H1 (cell line): ENCODE measurements around the gene IQSEC3. TPM values are rescaled to one million over a fixed set of nuclear protein-coding genes. Genes with fewer than 3 reads are reported as not detected.

ENCODE experiments used
- CTCF ChIA-PET: fragments of 300-600 bp; sonication (Branson Sonifier 250); formaldehyde crosslinking; loops from one replicate; lab custom pipeline; 2021; ENCODE audit not compliant: partially characterized antibody; lab: Charles Lee
- POLR2A ChIA-PET: fragments of 300-600 bp; sonication (Branson Sonifier 250); formaldehyde crosslinking; loops from one replicate; lab custom pipeline; 2021; ENCODE audit warnings: inconsistent platforms; ENCODE audit not compliant: partially characterized antibody; lab: Charles Lee
- DNase-seq, 2 experiments: peaks; one replicate each; pipeline versions ENCODE4 v3.0.0 to v3.0.0-alpha.2; 2010 to 2022; ENCODE audit warnings: low spot score in 2 of 2, low read depth in 1 of 2, mixed read lengths in 1 of 2
- FAIRE-seq: peaks from 2 replicates; lab custom pipeline; 2011; peaks lifted over from hg19 to GRCh38; lab: Jason Lieb, UNC
- H2AFZ ChIP-seq: 2 replicates; pipeline ENCODE4 v1.8.1; 2012; ENCODE audit warnings: low read length, inconsistent platforms
- H2AK5ac ChIP-seq: 2 replicates; pipeline ENCODE4 v1.6.1; 2013; ENCODE audit warnings: low read depth, low read length
- H2BK120ac ChIP-seq: replicated peaks from 2 replicates; pipeline ENCODE3; 2013; ENCODE audit warnings: low read depth, low read length, inconsistent platforms
- H2BK12ac ChIP-seq: 2 replicates; pipeline ENCODE4 v1.6.1; 2013; ENCODE audit warnings: low read depth, low read length
- H2BK15ac ChIP-seq: 2 replicates; pipeline ENCODE4 v1.6.1; 2013; ENCODE audit warnings: low read length
- H2BK20ac ChIP-seq: 2 replicates; pipeline ENCODE4 v1.6.1; 2013; ENCODE audit warnings: low read length
- H2BK5ac ChIP-seq: 2 replicates; pipeline ENCODE4 v1.6.1; 2013; ENCODE audit warnings: low read depth, low read length
- H3K14ac ChIP-seq: 2 replicates; pipeline ENCODE4 v1.6.1; 2013; ENCODE audit warnings: inconsistent platforms; ENCODE audit not compliant: insufficient read length
- H3K18ac ChIP-seq: 2 replicates; pipeline ENCODE4 v1.6.1; 2013; ENCODE audit warnings: low read length; ENCODE audit errors: extremely low read depth
- H3K23ac ChIP-seq: 2 replicates; pipeline ENCODE4 v1.6.1; 2013; ENCODE audit warnings: inconsistent platforms; ENCODE audit not compliant: insufficient read length
- H3K23me2 ChIP-seq: 2 replicates; pipeline ENCODE4 v1.6.1; 2013; ENCODE audit warnings: low read depth, low read length
- H3K27ac ChIP-seq: 2 replicates; pipeline ENCODE4 v1.6.1; 2011; ENCODE audit warnings: low read depth, low read length, inconsistent platforms
- H3K27me3 ChIP-seq, 4 experiments: replicated peaks in 1 of 4; 1 replicate in 1 of 4; 2 replicates in 3 of 4; pipeline versions ENCODE4 v1.6.1 to v1.8.1; 2011 to 2013; ENCODE audit warnings: low read length in 3 of 4, mild to moderate bottlenecking in 3 of 4, inconsistent platforms in 2 of 4, mixed read lengths in 2 of 4, moderate library complexity in 1 of 4; ENCODE audit not compliant: control insufficient read depth in 3 of 4, insufficient read depth in 3 of 4; ENCODE audit errors: extremely low read depth in 1 of 4
- H3K36me3 ChIP-seq, 4 experiments: 2 replicates each; pipeline versions ENCODE4 v1.6.1 to v1.8.1; 2011 to 2013; ENCODE audit warnings: mild to moderate bottlenecking in 4 of 4, low read length in 3 of 4, moderate library complexity in 2 of 4, control low read depth in 1 of 4, inconsistent platforms in 1 of 4; ENCODE audit not compliant: insufficient read depth in 4 of 4, control insufficient read depth in 2 of 4
- H3K4ac ChIP-seq: replicated peaks from 2 replicates; pipeline ENCODE3; 2013; ENCODE audit warnings: low read length, low read depth, mixed read lengths, inconsistent platforms; ENCODE audit not compliant: insufficient read length
- H3K4me1 ChIP-seq, 4 experiments: replicated peaks in 1 of 4; 1 replicate in 1 of 4; 2 replicates in 3 of 4; pipeline versions ENCODE4 v1.6.1 to v1.8.1; 2011 to 2013; ENCODE audit warnings: low read length in 3 of 4, inconsistent platforms in 2 of 4, mixed read lengths in 1 of 4; ENCODE audit not compliant: insufficient read depth in 4 of 4, control insufficient read depth in 3 of 4
- H3K4me2 ChIP-seq, 2 experiments: 2 replicates each; pipeline versions ENCODE4 v1.6.1 to v1.8.1; 2011 to 2013; ENCODE audit warnings: low read depth in 2 of 2, low read length in 2 of 2, control low read depth in 1 of 2, inconsistent platforms in 1 of 2, mild to moderate bottlenecking in 1 of 2; ENCODE audit not compliant: insufficient read depth in 1 of 2
- H3K4me3 ChIP-seq, 4 experiments: fragments of 200-600, 300-600 bp in 1 of 4; sonication (generic), shearing (Covaris generic), sonication (Bioruptor Twin) in 1 of 4; 2 replicates each; pipeline versions ENCODE4 v1.5.1 to v1.8.1; 2011 to 2016; ENCODE audit warnings: low read length in 4 of 4, low read depth in 3 of 4, control low read depth in 2 of 4, inconsistent platforms in 2 of 4, mild to moderate bottlenecking in 2 of 4, mixed read lengths in 1 of 4, moderate library complexity in 1 of 4; ENCODE audit not compliant: insufficient read depth in 2 of 4; ENCODE audit errors: extremely low read depth in 1 of 4
- H3K56ac ChIP-seq: replicated peaks from 2 replicates; pipeline ENCODE3; 2013; ENCODE audit warnings: low read depth, mild to moderate bottlenecking, mixed read lengths, low read length, inconsistent platforms; ENCODE audit not compliant: insufficient read length
- H3K79me1 ChIP-seq: 2 replicates; pipeline ENCODE4 v1.6.1; 2013; ENCODE audit warnings: low read depth, low read length, control low read depth
- H3K79me2 ChIP-seq, 2 experiments: 2 replicates each; pipeline versions ENCODE4 v1.6.1 to v1.8.1; 2012 to 2013; ENCODE audit warnings: low read length in 2 of 2, mild to moderate bottlenecking in 2 of 2, inconsistent platforms in 1 of 2; ENCODE audit not compliant: insufficient read depth in 2 of 2, control insufficient read depth in 1 of 2
- H3K9ac ChIP-seq, 4 experiments: replicated peaks in 1 of 4; 1 replicate in 1 of 4; 2 replicates in 3 of 4; pipeline versions ENCODE4 v1.6.1 to v1.8.1; 2011 to 2013; ENCODE audit warnings: low read depth in 3 of 4, low read length in 3 of 4, control low read depth in 2 of 4, mild to moderate bottlenecking in 2 of 4, moderate library complexity in 2 of 4, inconsistent platforms in 1 of 4; ENCODE audit errors: extremely low read depth in 1 of 4
- H3K9me3 ChIP-seq, 2 experiments: 2 replicates each; pipeline versions ENCODE4 v1.6.1 to v1.8.1; 2012 to 2013; ENCODE audit warnings: mild to moderate bottlenecking in 2 of 2, moderate library complexity in 2 of 2, control low read depth in 1 of 2, inconsistent platforms in 1 of 2, low read depth in 1 of 2, low read length in 1 of 2, mixed read lengths in 1 of 2; ENCODE audit not compliant: insufficient read depth in 2 of 2
- H4K20me1 ChIP-seq, 2 experiments: replicated peaks in 1 of 2; 2 replicates each; pipeline versions ENCODE3 to v1.8.1; 2011 to 2013; ENCODE audit warnings: inconsistent platforms in 2 of 2, low read length in 2 of 2, mild to moderate bottlenecking in 1 of 2; ENCODE audit not compliant: insufficient read depth in 2 of 2, control insufficient read depth in 1 of 2
- H4K5ac ChIP-seq: 2 replicates; pipeline ENCODE4 v1.6.1; 2013; ENCODE audit warnings: low read length, low read depth, mixed read lengths, inconsistent platforms; ENCODE audit not compliant: insufficient read length
- H4K8ac ChIP-seq: 2 replicates; pipeline ENCODE4 v1.8.0; 2013; ENCODE audit warnings: mild to moderate bottlenecking, moderate library complexity, low read length, inconsistent platforms; ENCODE audit not compliant: insufficient read depth; ENCODE audit errors: extremely low read depth
- H4K91ac ChIP-seq: replicated peaks from 2 replicates; pipeline ENCODE3; 2013; ENCODE audit warnings: low read length, mixed read lengths, inconsistent platforms; ENCODE audit not compliant: insufficient read length
- ATF2 ChIP-seq: IDR thresholded peaks from 2 replicates; pipeline ENCODE4 v1.6.1; 2012; ENCODE audit warnings: low read length, inconsistent platforms
- BRCA1 ChIP-seq: IDR thresholded peaks from 2 replicates; pipeline ENCODE4 v1.6.1; 2012; ENCODE audit warnings: low read depth, low read length, improper control_type of control experiment
- CBX5 ChIP-seq: fragments of 300-800, 300-1000 bp; sonication (generic); IDR thresholded peaks from 2 replicates; pipeline ENCODE4 v1.7.1; 2016; ENCODE audit warnings: antibody characterized with exemption, low read length, low read depth
- EP300 ChIP-seq, 2 experiments: IDR thresholded peaks; 1 replicate in 1 of 2; 2 replicates in 1 of 2; pipeline ENCODE4 v1.6.1; 2011 to 2012; ENCODE audit warnings: low read depth in 2 of 2, low read length in 2 of 2, mild to moderate bottlenecking in 2 of 2, borderline replicate concordance in 1 of 2, inconsistent platforms in 1 of 2, moderate library complexity in 1 of 2
- GABPA ChIP-seq: IDR thresholded peaks from 2 replicates; pipeline ENCODE4 v1.6.1; 2011; ENCODE audit warnings: mild to moderate bottlenecking, low read length, moderate library complexity, borderline replicate concordance; ENCODE audit not compliant: insufficient read depth
- MAFK ChIP-seq: IDR thresholded peaks from 2 replicates; pipeline ENCODE4 v1.6.1; 2012; ENCODE audit warnings: low read depth, mild to moderate bottlenecking, improper control_type of control experiment, low read length
- NANOG ChIP-seq: IDR thresholded peaks from 2 replicates; pipeline ENCODE4 v1.6.1; 2011; ENCODE audit warnings: low read length, low read depth, mild to moderate bottlenecking, inconsistent platforms; ENCODE audit not compliant: insufficient read depth, poor library complexity, severe bottlenecking
- NRF1 ChIP-seq: IDR thresholded peaks from 2 replicates; pipeline ENCODE4 v1.6.1; 2011; ENCODE audit warnings: mild to moderate bottlenecking, low read depth, low read length, improper control_type of control experiment
- PHF8 ChIP-seq: fragments of 200-600 bp; sonication (generic); conservative IDR thresholded peaks from 2 replicates; pipeline ENCODE4 v1.7.1; 2012; ENCODE audit warnings: low read depth, mild to moderate bottlenecking, inconsistent platforms, low read length, moderate library complexity
- RFX5 ChIP-seq: IDR thresholded peaks from 2 replicates; pipeline ENCODE4 v1.6.1; 2011; ENCODE audit warnings: low read depth, low read length, improper control_type of control experiment, borderline replicate concordance
- SIRT6 ChIP-seq: IDR thresholded peaks from one replicate; pipeline ENCODE4 v1.7.1; 2012; ENCODE audit warnings: low read length, inconsistent platforms
- TAF7 ChIP-seq: optimal IDR thresholded peaks from 2 replicates; pipeline ENCODE3; 2011; ENCODE audit warnings: low read depth, mild to moderate bottlenecking, inconsistent platforms, low read length, moderate library complexity, borderline replicate concordance
- WGBS, 2 experiments: shearing (Covaris generic) in 1 of 2; methylation state at CpG; one replicate each; pipeline versions ENCODE4 v1.1.6 to v1.1.7; 2013 to 2015; ENCODE audit warnings: low lambda C conversion rate in 2 of 2, mixed read lengths in 2 of 2, inconsistent platforms in 1 of 2, low coverage in 1 of 2, missing lambda C conversion rate in 1 of 2; ENCODE audit not compliant: insufficient replicate concordance in 2 of 2, insufficient coverage in 1 of 2, insufficient read length in 1 of 2; ENCODE audit errors: extremely low coverage in 1 of 2, missing lambda C conversion rate in 1 of 2; 5-methylcytosine and 5-hydroxymethylcytosine counted together
- polyA plus RNA-seq, 7 experiments: library from polyadenylated mRNA; depleted of rRNA in 3 of 7; stranded (reverse) in 5 of 7; unstranded in 2 of 7; fragments of >200 nt in 5 of 7; fragments of 200-250 nt in 2 of 7; gene quantifications; 1 replicate in 5 of 7; 2 replicates in 1 of 7; 4 replicates in 1 of 7; pipeline versions ENCODE4 v1.2.1 to v1.2.3, GENCODE V29; 2011 to 2013; ENCODE audit warnings: missing spikeins in 2 of 7, mixed read lengths in 2 of 7
- total RNA-seq: library from RNA; stranded (reverse); fragmentation: NEBNext Ultra II Directional; extraction: Animal tissue kit (Norgen Biotek cat#: 25700); gene quantifications from 2 replicates; pipeline ENCODE4 v1.2.1, GENCODE V29; 2021

IQSEC3 gene
- total and polyA plus RNA-seq, 2 of the 8 experiments (the other 6 are each of a cell fraction or from before 2014, with no cell fraction given): 1.2 to 3.1 TPM

GRCh38 chr12:174596-174995 is 108.0 kb downstream of the IQSEC3 start:
- Histone ChIP-seq H2BK5ac (no peak overlapping the region), H4K5ac (no peak overlapping the region), H4K8ac (no peak overlapping the region), H3K27me3 (no peaks in the 10 kb centered on the region; a peak in 2 of 7 replicates), H3K4me3 (no peak overlapping the region), H3K4ac (no peak overlapping the region), H3K56ac (no peak overlapping the region), H3K79me2 (no peaks in the 10 kb centered on the region), H3K23ac (no peak overlapping the region), H3K14ac (no peak overlapping the region), H3K36me3 (no peaks in the 10 kb centered on the region), H2AK5ac (no peak overlapping the region), H2BK120ac (no peak overlapping the region), H3K4me2 (no peak overlapping the region), H2BK12ac (no peak overlapping the region), H3K4me1 (peaks cover 0 to 24% (median 17%) of the 10 kb centered on the region in 4 experiments; a peak in 6 of 7 replicates), H3K27ac (no peak overlapping the region), H3K9ac (no peak overlapping the region), H4K20me1 (no peaks in the 10 kb centered on the region), H2BK15ac (no peak overlapping the region), H3K23me2 (no peaks in the 10 kb centered on the region), H2BK20ac (no peak overlapping the region), H3K9me3 (no peaks in the 10 kb centered on the region), H3K79me1 (no peaks in the 10 kb centered on the region), H3K18ac (no peak overlapping the region), H2AFZ (no peak overlapping the region), H4K91ac (no peak overlapping the region)
- DNase-seq: no peak
- WGBS, 2 experiments: 86% methylated on average over 1 of the region's 23 CpGs; no CpG with 5 or more reads in 1 of the 2 experiments
- ChIA-PET CTCF (interaction anchor here (1.0 to 6.6 kb wide), 5 partner anchors 13 to 65 kb away, joined by 3 to 63 read pairs (median 6); no protein-coding TSS in a partner anchor), POLR2A (interaction anchor here (1.0 to 1.7 kb wide), 3 partner anchors 11 to 65 kb away, joined by 3 to 4 read pairs (median 4); no protein-coding TSS in a partner anchor)
- no peak for FAIRE-seq
- TF ChIP-seq MAFK: no peak
- no peak for TF ChIP-seq ATF2
- no peak for TF ChIP-seq BRCA1
- no peak for TF ChIP-seq TAF7
- no peak for TF ChIP-seq EP300 (IDR thresholded peaks at IDR 0.05; ENCODE audit: borderline replicate concordance in 1 of 2, low read depth in 2 of 2, low read length in 2 of 2)
- no peak for TF ChIP-seq RFX5
- TF ChIP-seq SIRT6: no peak
- TF ChIP-seq PHF8: no peak
- TF ChIP-seq GABPA: no peak
- TF ChIP-seq CBX5: no peak
- TF ChIP-seq NRF1: no peak
- TF ChIP-seq NANOG: no peak
